Measurements from ENCODE around the gene DPF3.

The DPF3 gene

GRCh38 chr14:72634691-72635616 is 258.9 kb downstream of the DPF3 start:
- no peak for DNase-seq

- no peak for DNase-seq
These were observed 260.4 kb downstream of the DPF3 start for GRCh38 chr14:72633551-72633950.

- DNase-seq = no peak
These were observed 261.2 kb downstream of the DPF3 start for GRCh38 chr14:72632727-72633126.

- peak; percentile 12 for DNase-seq
These were observed 262.5 kb downstream of the DPF3 start for GRCh38 chr14:72631401-72631800.

GRCh38 chr14:72630374-72630773 is 263.5 kb downstream of the DPF3 start:
- DNase-seq = peak; percentile 4

GRCh38 chr14:72629534-72629933 is 264.4 kb downstream of the DPF3 start:
- DNase-seq = no peak

- no peak for DNase-seq
These were observed 268.2 kb downstream of the DPF3 start for GRCh38 chr14:72625689-72626088.

- DNase-seq = peak; percentile 19
These were observed 272.4 kb downstream of the DPF3 start for GRCh38 chr14:72621387-72622065.

GRCh38 chr14:72619881-72620280 is 274.0 kb downstream of the DPF3 start:
- DNase-seq = no peak

GRCh38 chr14:72619111-72619571 is 274.8 kb downstream of the DPF3 start:
- peak; percentile 31 for DNase-seq

- DNase-seq = no peak
These were observed 275.5 kb downstream of the DPF3 start for GRCh38 chr14:72618424-72618823.

- peak; percentile 65 for DNase-seq
These were observed 276.4 kb downstream of the DPF3 start for GRCh38 chr14:72617391-72618031.

- DNase-seq = peak; percentile 34
These were observed 277.1 kb downstream of the DPF3 start for GRCh38 chr14:72616811-72617210.

GRCh38 chr14:72616294-72616693 is 277.6 kb downstream of the DPF3 start:
- DNase-seq = peak; percentile 39

- peak; percentile 45 for DNase-seq
These were observed 278.3 kb downstream of the DPF3 start for GRCh38 chr14:72615451-72616121.

GRCh38 chr14:72614891-72615415 is 278.9 kb downstream of the DPF3 start:
- no peak for DNase-seq

- no peak for DNase-seq
These were observed 279.5 kb downstream of the DPF3 start for GRCh38 chr14:72614365-72614764.

GRCh38 chr14:72613975-72614319 is 280.0 kb downstream of the DPF3 start:
- no peak for DNase-seq

- no peak for DNase-seq
These were observed 280.5 kb downstream of the DPF3 start for GRCh38 chr14:72613231-72613974.

GRCh38 chr14:72612041-72612440 is 281.9 kb downstream of the DPF3 start:
- DNase-seq = no peak

GRCh38 chr14:72611506-72611905 is 282.4 kb downstream of the DPF3 start:
- peak; percentile 12 for DNase-seq

GRCh38 chr14:72610831-72611200 is 283.1 kb downstream of the DPF3 start:
- DNase-seq = no peak

Measured in right forelimb (tissue), 1 donor.